Measurements from ENCODE around the gene IGSF8. TPM values are rescaled to one million over a fixed set of nuclear protein-coding genes. Genes with fewer than 3 reads are reported as not detected.

IGSF8 gene
- polyA plus RNA-seq = 35.4 TPM

DNA sequence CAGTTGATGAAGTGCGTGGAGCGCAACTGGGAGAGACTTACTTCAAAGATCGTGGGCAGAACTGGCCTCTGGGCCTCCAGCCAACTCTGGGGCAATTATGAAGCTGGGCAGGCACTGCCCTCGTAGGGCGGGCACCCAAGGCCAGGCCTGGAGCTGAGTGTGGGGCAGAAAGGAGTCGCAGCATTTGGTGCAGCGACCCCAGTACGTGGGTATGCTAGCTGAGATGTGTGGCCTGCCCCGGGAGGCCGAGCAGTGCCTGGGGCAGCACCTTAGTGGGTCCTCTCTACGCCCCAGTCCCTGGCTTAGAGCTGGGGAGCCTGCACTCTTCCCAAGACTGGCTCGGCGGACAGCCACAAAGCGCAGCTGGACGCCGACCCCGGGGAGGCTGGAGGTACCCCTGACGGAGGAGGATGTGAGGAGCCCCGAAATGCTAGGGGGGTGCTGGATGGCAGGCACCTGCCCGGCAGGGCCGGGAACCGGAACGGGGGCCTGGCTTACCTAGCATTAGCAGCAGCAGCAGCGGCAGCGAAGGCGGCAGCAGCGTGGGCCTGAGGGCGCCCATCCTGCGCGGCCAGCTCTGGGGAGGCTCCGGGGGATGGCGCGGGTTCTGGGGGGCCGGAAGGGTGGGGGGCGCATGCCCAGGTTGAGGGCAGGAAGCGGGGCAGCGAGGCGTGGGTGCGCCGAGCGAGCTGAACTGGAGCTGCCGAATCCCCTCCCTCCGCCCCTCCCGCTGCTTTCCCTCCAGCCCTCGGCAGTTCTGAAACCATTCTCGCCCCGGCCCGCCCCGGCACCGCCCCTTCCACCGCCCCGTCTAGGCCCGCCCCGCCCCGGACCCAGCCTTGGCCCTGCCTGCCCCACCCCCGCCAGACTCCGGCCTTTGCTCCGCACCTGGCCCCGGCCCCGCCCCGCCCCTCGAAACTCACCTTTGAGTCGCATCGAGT, at the start of gene IGSF8:
Gene IGSF8, minus strand, starts transcription at position 709 of the 941 bp plus-strand sequence. Its CDS starts 147 bp downstream, at position 562.
- Mint-ChIP-seq H3K9me3 (no peaks in the 10 kb centered on the region), H3K36me3 (no peaks in the 10 kb centered on the region), H3K27me3 (no peaks in the 10 kb centered on the region), H3K27ac (peak within 1 kb of the TSS; percentile 94 to 96 (median 95)), H3K4me1 (peaks cover 16 to 28% (median 28%) of the 10 kb centered on the region in 3 donors), H3K4me3 (peak within 1 kb of the TSS; percentile 86 to 95 (median 92))

DNA sequence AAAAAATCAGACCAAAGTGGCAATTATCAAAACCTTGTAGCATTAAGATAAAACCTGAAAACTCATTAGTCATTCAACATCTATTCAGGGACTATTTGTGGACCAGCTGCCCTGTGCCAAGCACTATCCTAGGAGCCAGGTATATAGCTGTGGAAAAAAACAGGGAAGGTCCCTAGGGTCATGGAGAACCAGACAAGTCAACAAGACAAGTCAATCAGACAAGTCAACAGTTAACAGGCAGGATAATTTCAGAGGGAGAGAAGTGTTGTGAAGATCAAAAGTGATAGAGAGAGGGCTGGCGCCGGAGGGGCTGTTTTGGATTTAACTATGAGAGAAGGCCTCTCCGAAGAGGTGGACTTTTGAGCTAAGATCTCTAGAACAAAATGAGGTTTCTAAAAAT, 49.7 kb upstream of the IGSF8 start:
- Mint-ChIP-seq H3K36me3 (peaks cover 2% of the 10 kb centered on the region), H3K4me1 (peaks cover 0 to 1% (median 0%) of the 10 kb centered on the region in 3 donors), H3K4me3 (no peak overlapping the region), H3K27ac (no peak overlapping the region), H3K27me3 (no peaks in the 10 kb centered on the region), H3K9me3 (peaks cover 0 to 1% (median 0%) of the 10 kb centered on the region in 3 donors)

DNA sequence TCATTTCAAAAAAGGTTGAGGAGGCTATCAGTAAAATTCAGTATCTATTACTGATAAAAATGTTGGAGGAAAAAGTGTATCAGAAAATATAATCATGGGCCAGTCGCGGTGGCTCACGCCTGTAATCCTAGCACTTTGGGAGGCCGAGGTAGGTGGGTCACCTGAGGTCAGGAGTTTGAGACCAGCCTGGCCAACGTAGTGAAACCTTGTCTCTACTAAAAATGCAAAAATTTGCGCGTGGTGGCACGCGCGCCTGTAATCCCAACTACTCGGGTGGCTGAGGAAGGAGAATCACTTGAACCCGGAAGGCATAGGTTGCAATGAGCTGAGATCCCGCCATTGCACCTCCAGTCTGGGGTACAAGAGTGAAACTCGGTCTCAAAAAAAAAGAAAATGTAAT, 47.7 kb upstream of the IGSF8 start:
- H3K4me1 Mint-ChIP-seq = peaks cover 0 to 1% (median 0%) of the 10 kb centered on the region in 3 donors
- H3K9me3 Mint-ChIP-seq = peaks cover 0 to 1% (median 0%) of the 10 kb centered on the region in 3 donors
- H3K4me3 Mint-ChIP-seq = no peak overlapping the region
- no peaks in the 10 kb centered on the region for H3K36me3 Mint-ChIP-seq
- H3K27ac Mint-ChIP-seq = no peak overlapping the region
- peaks cover 13% of the 10 kb centered on the region for H3K27me3 Mint-ChIP-seq

GRCh38 chr1:160144921-160145320, 46.5 kb upstream of the IGSF8 start:
- Mint-ChIP-seq H3K27me3 (peaks cover 14% of the 10 kb centered on the region), H3K9me3 (peaks cover 0 to 1% (median 0%) of the 10 kb centered on the region in 3 donors), H3K36me3 (no peaks in the 10 kb centered on the region), H3K27ac (no peak overlapping the region), H3K4me1 (peaks cover 0 to 1% (median 0%) of the 10 kb centered on the region in 3 donors), H3K4me3 (no peak overlapping the region)

GRCh38 chr1:160143695-160144094, 45.3 kb upstream of the IGSF8 start:
- Mint-ChIP-seq H3K4me3 (no peak overlapping the region), H3K36me3 (no peaks in the 10 kb centered on the region), H3K9me3 (peaks cover 0 to 1% (median 0%) of the 10 kb centered on the region in 3 donors), H3K27me3 (peaks cover 17% of the 10 kb centered on the region), H3K27ac (no peak overlapping the region), H3K4me1 (no peaks in the 10 kb centered on the region)

- no peaks in the 10 kb centered on the region for H3K4me1 Mint-ChIP-seq
- no peaks in the 10 kb centered on the region for H3K36me3 Mint-ChIP-seq
- no peak overlapping the region for H3K4me3 Mint-ChIP-seq
- no peak overlapping the region for H3K27ac Mint-ChIP-seq
- H3K27me3 Mint-ChIP-seq = peaks cover 17% of the 10 kb centered on the region
- no peaks in the 10 kb centered on the region for H3K9me3 Mint-ChIP-seq
These were observed 41.4 kb upstream of the IGSF8 start for GRCh38 chr1:160139840-160140239.

GRCh38 chr1:160137216-160137862, 38.9 kb upstream of the IGSF8 start:
- Mint-ChIP-seq H3K4me1 (no peaks in the 10 kb centered on the region), H3K4me3 (no peak overlapping the region), H3K27me3 (peaks cover 15% of the 10 kb centered on the region), H3K36me3 (no peaks in the 10 kb centered on the region), H3K27ac (no peak overlapping the region), H3K9me3 (no peaks in the 10 kb centered on the region)

DNA sequence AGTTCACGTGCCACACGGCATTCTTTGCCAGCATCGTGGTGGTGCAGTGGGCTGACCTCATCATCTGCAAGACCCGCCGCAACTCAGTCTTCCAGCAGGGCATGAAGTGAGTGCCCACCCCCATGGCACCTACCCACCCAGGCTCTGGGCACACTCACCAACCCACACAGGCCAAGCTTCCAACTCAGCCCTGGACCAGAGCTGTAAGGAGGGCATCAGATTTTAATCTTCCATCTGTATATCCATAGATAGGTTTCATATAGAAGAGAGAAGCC, 38.4 kb upstream of the IGSF8 start:
- Mint-ChIP-seq H3K27me3 (peaks cover 12% of the 10 kb centered on the region), H3K4me1 (no peaks in the 10 kb centered on the region), H3K27ac (no peak overlapping the region), H3K36me3 (no peaks in the 10 kb centered on the region), H3K4me3 (no peak overlapping the region), H3K9me3 (no peaks in the 10 kb centered on the region)

DNA sequence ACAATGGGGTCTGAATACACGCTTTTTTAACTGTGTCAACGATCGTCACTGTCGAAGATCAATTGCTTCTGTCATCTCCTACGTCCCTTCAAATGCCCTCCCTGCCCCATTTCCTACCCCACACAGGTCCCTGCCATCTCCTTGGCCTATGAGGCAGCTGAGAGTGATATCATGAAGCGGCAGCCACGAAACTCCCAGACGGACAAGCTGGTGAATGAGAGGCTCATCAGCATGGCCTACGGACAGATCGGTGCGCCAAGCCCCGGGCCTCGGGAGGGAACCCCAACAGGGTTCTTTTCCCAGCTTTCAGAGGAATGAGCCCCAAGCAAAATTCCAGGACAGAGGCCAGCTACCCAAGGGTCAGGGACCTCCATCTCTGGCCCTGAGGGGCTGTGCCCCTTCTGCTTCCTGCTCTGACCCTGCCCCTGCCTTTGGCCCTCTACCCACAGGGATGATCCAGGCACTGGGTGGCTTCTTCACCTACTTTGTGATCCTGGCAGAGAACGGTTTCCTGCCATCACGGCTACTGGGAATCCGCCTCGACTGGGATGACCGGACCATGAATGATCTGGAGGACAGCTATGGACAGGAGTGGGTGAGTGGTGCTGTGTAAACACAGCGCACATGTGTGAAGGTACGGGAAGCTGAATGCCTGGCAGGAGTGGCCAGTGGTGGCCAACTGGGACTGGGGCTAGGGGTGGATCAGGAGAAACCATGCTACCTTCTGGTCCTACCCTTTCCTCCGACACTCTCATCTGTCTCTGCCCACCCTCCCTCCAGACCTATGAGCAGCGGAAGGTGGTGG, 37.9 kb upstream of the IGSF8 start:
- Mint-ChIP-seq H3K9me3 (no peaks in the 10 kb centered on the region), H3K36me3 (no peaks in the 10 kb centered on the region), H3K4me3 (no peak overlapping the region), H3K4me1 (no peaks in the 10 kb centered on the region), H3K27me3 (peaks cover 7% of the 10 kb centered on the region), H3K27ac (no peak overlapping the region)

DNA sequence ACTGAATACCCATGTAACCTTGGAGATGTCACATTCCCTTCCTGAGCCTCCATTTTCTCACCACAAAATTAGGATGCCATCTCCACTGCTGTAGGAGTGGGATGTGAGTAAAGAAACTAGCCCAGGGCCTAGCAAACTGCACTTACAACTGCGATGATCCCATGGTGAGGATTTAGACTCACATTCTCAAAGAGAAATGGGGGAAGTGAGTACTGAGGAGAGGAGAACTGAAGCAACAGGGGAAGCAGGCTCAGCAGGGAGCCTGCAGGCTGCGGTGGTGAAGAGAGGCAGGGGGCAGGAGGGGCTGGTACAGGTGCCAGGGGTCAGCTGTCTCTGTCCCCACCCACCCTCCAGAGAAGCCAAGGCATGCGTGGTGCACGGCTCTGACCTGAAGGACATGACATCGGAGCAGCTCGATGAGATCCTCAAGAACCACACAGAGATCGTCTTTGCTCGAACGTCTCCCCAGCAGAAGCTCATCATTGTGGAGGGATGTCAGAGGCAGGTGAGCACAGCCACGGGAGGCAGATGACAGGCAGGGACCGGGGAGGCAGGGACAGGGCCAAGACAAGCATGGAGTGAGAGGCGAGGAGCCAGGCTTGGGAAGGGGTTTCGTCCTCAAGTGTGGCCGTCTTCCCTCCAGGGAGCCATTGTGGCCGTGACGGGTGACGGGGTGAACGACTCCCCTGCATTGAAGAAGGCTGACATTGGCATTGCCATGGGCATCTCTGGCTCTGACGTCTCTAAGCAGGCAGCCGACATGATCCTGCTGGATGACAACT, 36.6 kb upstream of the IGSF8 start:
- H3K4me3 Mint-ChIP-seq = no peak overlapping the region
- H3K27ac Mint-ChIP-seq = no peak overlapping the region
- no peaks in the 10 kb centered on the region for H3K9me3 Mint-ChIP-seq
- H3K36me3 Mint-ChIP-seq = no peaks in the 10 kb centered on the region
- no peaks in the 10 kb centered on the region for H3K4me1 Mint-ChIP-seq
- peaks cover 12% of the 10 kb centered on the region for H3K27me3 Mint-ChIP-seq

- no peak overlapping the region for H3K4me3 Mint-ChIP-seq
- H3K27me3 Mint-ChIP-seq = peaks cover 8% of the 10 kb centered on the region
- H3K4me1 Mint-ChIP-seq = no peaks in the 10 kb centered on the region
- no peaks in the 10 kb centered on the region for H3K36me3 Mint-ChIP-seq
- no peak overlapping the region for H3K27ac Mint-ChIP-seq
- no peaks in the 10 kb centered on the region for H3K9me3 Mint-ChIP-seq
These were observed 35.8 kb upstream of the IGSF8 start for GRCh38 chr1:160133990-160134770.

GRCh38 chr1:160131803-160132565, 33.6 kb upstream of the IGSF8 start:
- Mint-ChIP-seq H3K36me3 (no peaks in the 10 kb centered on the region), H3K4me1 (no peaks in the 10 kb centered on the region), H3K27me3 (peaks cover 12% of the 10 kb centered on the region), H3K27ac (no peak overlapping the region), H3K9me3 (no peaks in the 10 kb centered on the region), H3K4me3 (no peak overlapping the region)

DNA sequence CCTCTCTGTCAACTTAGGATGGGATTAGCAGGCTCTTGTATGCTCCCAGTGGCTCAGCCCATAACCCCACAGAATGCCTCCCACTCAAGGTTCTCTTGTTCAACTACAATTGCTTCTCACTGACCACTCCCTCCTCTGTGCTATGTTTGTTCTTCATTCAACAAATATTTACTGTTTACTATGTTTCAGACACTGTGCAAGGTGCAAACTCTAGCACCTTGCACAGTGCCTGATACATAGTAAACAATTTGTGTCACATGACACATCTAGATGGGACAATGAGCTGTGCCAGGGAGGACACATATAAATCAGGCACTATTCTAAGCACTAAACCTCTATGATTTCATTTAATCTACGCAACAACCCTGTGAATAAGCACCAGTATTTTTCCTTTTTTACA, 32.5 kb upstream of the IGSF8 start:
- H3K4me1 Mint-ChIP-seq = no peaks in the 10 kb centered on the region
- H3K36me3 Mint-ChIP-seq = no peaks in the 10 kb centered on the region
- H3K27me3 Mint-ChIP-seq = peaks cover 12% of the 10 kb centered on the region
- H3K27ac Mint-ChIP-seq = no peak overlapping the region
- no peaks in the 10 kb centered on the region for H3K9me3 Mint-ChIP-seq
- no peak overlapping the region for H3K4me3 Mint-ChIP-seq

Measured in IgD-negative memory B cell (primary cell).